ENCODE measurements around the gene ZFYVE21.

DNA sequence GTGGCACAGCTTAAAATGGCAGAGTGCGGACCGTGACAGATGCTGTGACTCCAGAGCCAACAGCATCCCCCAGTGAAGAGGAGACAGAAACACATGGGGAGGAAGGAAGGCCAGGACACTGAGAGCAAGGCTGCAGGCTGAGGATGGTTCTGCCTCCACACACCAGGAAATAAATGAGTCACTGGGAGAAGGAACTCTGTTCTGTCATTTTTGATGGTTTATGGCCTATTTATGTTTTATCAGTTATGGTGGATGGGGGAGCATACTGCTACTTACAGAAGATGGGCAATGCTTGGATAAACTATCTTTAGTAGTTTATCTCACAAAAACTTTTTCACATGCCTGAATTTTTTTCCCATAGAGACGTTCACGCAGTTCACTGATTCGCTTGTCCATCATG, 33.8 kb downstream of the ZFYVE21 start:
- TF ChIP-seq NR3C1 (CRISPR knock-in tag; conservative IDR thresholded peaks at IDR 0.05; ENCODE audit: low read depth) = no peak
- TF ChIP-seq CREB1 (CRISPR knock-in tag; IDR thresholded peaks at IDR 0.05) = no peak
- TF ChIP-seq, protein P1, sequence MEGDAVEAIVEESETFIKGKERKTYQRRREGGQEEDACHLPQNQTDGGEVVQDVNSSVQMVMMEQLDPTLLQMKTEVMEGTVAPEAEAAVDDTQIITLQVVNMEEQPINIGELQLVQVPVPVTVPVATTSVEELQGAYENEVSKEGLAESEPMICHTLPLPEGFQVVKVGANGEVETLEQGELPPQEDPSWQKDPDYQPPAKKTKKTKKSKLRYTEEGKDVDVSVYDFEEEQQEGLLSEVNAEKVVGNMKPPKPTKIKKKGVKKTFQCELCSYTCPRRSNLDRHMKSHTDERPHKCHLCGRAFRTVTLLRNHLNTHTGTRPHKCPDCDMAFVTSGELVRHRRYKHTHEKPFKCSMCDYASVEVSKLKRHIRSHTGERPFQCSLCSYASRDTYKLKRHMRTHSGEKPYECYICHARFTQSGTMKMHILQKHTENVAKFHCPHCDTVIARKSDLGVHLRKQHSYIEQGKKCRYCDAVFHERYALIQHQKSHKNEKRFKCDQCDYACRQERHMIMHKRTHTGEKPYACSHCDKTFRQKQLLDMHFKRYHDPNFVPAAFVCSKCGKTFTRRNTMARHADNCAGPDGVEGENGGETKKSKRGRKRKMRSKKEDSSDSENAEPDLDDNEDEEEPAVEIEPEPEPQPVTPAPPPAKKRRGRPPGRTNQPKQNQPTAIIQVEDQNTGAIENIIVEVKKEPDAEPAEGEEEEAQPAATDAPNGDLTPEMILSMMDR (IDR thresholded peaks at IDR 0.05) = no peak
- TF ChIP-seq, protein P2, sequence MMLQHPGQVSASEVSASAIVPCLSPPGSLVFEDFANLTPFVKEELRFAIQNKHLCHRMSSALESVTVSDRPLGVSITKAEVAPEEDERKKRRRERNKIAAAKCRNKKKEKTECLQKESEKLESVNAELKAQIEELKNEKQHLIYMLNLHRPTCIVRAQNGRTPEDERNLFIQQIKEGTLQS (CRISPR knock-in tag; conservative IDR thresholded peaks at IDR 0.05) = no peak
- no peak for TF ChIP-seq ETV6 (CRISPR knock-in tag; IDR thresholded peaks at IDR 0.05)
- no peak for TF ChIP-seq IRF2 (CRISPR knock-in tag; IDR thresholded peaks at IDR 0.05; ENCODE audit: borderline replicate concordance, low read depth)
- no peak for TF ChIP-seq NFE2L1 (CRISPR knock-in tag; IDR thresholded peaks at IDR 0.05)
- TF ChIP-seq, protein P3, sequence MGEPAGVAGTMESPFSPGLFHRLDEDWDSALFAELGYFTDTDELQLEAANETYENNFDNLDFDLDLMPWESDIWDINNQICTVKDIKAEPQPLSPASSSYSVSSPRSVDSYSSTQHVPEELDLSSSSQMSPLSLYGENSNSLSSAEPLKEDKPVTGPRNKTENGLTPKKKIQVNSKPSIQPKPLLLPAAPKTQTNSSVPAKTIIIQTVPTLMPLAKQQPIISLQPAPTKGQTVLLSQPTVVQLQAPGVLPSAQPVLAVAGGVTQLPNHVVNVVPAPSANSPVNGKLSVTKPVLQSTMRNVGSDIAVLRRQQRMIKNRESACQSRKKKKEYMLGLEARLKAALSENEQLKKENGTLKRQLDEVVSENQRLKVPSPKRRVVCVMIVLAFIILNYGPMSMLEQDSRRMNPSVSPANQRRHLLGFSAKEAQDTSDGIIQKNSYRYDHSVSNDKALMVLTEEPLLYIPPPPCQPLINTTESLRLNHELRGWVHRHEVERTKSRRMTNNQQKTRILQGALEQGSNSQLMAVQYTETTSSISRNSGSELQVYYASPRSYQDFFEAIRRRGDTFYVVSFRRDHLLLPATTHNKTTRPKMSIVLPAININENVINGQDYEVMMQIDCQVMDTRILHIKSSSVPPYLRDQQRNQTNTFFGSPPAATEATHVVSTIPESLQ (CRISPR knock-in tag; IDR thresholded peaks at IDR 0.05) = no peak
- no peak for TF ChIP-seq TCF7 (CRISPR knock-in tag; IDR thresholded peaks at IDR 0.05; ENCODE audit: low read depth)
- TF ChIP-seq, protein P4, sequence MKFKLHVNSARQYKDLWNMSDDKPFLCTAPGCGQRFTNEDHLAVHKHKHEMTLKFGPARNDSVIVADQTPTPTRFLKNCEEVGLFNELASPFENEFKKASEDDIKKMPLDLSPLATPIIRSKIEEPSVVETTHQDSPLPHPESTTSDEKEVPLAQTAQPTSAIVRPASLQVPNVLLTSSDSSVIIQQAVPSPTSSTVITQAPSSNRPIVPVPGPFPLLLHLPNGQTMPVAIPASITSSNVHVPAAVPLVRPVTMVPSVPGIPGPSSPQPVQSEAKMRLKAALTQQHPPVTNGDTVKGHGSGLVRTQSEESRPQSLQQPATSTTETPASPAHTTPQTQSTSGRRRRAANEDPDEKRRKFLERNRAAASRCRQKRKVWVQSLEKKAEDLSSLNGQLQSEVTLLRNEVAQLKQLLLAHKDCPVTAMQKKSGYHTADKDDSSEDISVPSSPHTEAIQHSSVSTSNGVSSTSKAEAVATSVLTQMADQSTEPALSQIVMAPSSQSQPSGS (CRISPR knock-in tag; IDR thresholded peaks at IDR 0.05; ENCODE audit: borderline replicate concordance, low read depth) = no peak
- TF ChIP-seq, protein P5, sequence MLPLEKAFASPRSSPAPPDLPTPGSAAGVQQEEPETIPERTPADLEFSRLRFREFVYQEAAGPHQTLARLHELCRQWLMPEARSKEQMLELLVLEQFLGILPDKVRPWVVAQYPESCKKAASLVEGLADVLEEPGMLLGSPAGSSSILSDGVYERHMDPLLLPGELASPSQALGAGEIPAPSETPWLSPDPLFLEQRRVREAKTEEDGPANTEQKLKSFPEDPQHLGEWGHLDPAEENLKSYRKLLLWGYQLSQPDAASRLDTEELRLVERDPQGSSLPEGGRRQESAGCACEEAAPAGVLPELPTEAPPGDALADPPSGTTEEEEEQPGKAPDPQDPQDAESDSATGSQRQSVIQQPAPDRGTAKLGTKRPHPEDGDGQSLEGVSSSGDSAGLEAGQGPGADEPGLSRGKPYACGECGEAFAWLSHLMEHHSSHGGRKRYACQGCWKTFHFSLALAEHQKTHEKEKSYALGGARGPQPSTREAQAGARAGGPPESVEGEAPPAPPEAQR (CRISPR knock-in tag; IDR thresholded peaks at IDR 0.05) = no peak
